DND-41 (cell line): Measurements from ENCODE around the gene KCNK4.

Experiments used
- ATAC-seq: fragments of 200-7000 bp; cut with Tn5 transposase; 3 replicates; pipeline ENCODE4 v1.9.1; 2021; ENCODE audit warnings: low read depth; ENCODE audit not compliant: insufficient read depth
- DNase-seq: peaks from one replicate; pipeline ENCODE4 v3.0.0-alpha.2; 2020
- H2AFZ ChIP-seq: 2 replicates; pipeline ENCODE4 v1.6.0; 2012; ENCODE audit warnings: low read depth, low read length
- H3K27ac ChIP-seq: 2 replicates; pipeline ENCODE4 v1.5.1; 2012; ENCODE audit warnings: low read length, inconsistent platforms
- H3K27me3 ChIP-seq: fragments of 200-600 bp; sonication (generic); 2 replicates; pipeline ENCODE4 v1.6.0; 2012; ENCODE audit warnings: low read length, mild to moderate bottlenecking, inconsistent platforms; ENCODE audit not compliant: insufficient read depth, poor library complexity
- H3K36me3 ChIP-seq: 2 replicates; pipeline ENCODE4 v1.5.1; 2012; ENCODE audit warnings: low read length, inconsistent platforms; ENCODE audit not compliant: insufficient read depth
- H3K4me1 ChIP-seq: 2 replicates; pipeline ENCODE4 v1.5.1; 2012; ENCODE audit warnings: mild to moderate bottlenecking, low read length; ENCODE audit not compliant: insufficient read depth
- H3K4me2 ChIP-seq: 2 replicates; pipeline ENCODE4 v1.6.0; 2012; ENCODE audit warnings: mild to moderate bottlenecking, moderate library complexity, low read length, inconsistent platforms; ENCODE audit not compliant: insufficient read depth
- H3K4me3 ChIP-seq, 2 experiments: fragments of 200-600 bp in 1 of 2; shearing (Covaris generic) in 1 of 2; 2 replicates each; pipeline ENCODE4 v1.5.1; 2012 to 2016; ENCODE audit warnings: inconsistent platforms in 2 of 2, low read length in 2 of 2, mild to moderate bottlenecking in 2 of 2, low read depth in 1 of 2, moderate library complexity in 1 of 2
- H3K79me2 ChIP-seq: 2 replicates; pipeline ENCODE4 v1.6.0; 2012; ENCODE audit warnings: low read length, inconsistent platforms; ENCODE audit not compliant: insufficient read depth
- H3K9ac ChIP-seq: 2 replicates; pipeline ENCODE4 v1.6.0; 2012; ENCODE audit warnings: low read depth, mild to moderate bottlenecking, inconsistent platforms, low read length, moderate library complexity
- H3K9me3 ChIP-seq: 2 replicates; pipeline ENCODE4 v1.5.1; 2012; ENCODE audit warnings: low read length, moderate library complexity, mild to moderate bottlenecking, inconsistent platforms; ENCODE audit not compliant: insufficient read depth, severe bottlenecking
- H4K20me1 ChIP-seq: 2 replicates; pipeline ENCODE4 v1.6.0; 2012; ENCODE audit warnings: low read length; ENCODE audit not compliant: insufficient read depth
- CTCF ChIP-seq: IDR thresholded peaks from 2 replicates; pipeline ENCODE4 v1.5.1; 2012; ENCODE audit warnings: borderline replicate concordance, low read length, moderate library complexity, mild to moderate bottlenecking; ENCODE audit not compliant: poor library complexity, severe bottlenecking; ENCODE audit errors: extremely low read depth
- EZH2 ChIP-seq: IDR thresholded peaks from 3 replicates; pipeline ENCODE4 v1.6.1; 2012; ENCODE audit warnings: borderline replicate concordance, low read depth, mild to moderate bottlenecking, moderate library complexity, low read length, inconsistent platforms; ENCODE audit not compliant: severe bottlenecking

Gene KCNK4

GRCh38 chr11:64295760-64296159 lies 4.7 kb downstream of the KCNK4 start:
- no peak overlapping the region for H3K27ac ChIP-seq
- no peaks in the 10 kb centered on the region for H3K36me3 ChIP-seq
- H3K9ac ChIP-seq, result no peak overlapping the region
- H3K4me3 ChIP-seq, result no peak overlapping the region
- H3K79me2 ChIP-seq, result no peaks in the 10 kb centered on the region
- H3K4me2 ChIP-seq, result no peak overlapping the region
- peaks cover 3% of the 10 kb centered on the region for H3K4me1 ChIP-seq
- TF ChIP-seq CTCF (no peak), EZH2 (no peak)
- H4K20me1 ChIP-seq, result peaks cover 3% of the 10 kb centered on the region; the same call in 1 of the 2 replicates
- DNase-seq (no peak), ATAC-seq (no peak)
- no peaks in the 10 kb centered on the region for H3K9me3 ChIP-seq
- H3K27me3 ChIP-seq, result peaks cover 16% of the 10 kb centered on the region
- H2AFZ ChIP-seq, result no peak overlapping the region

- ATAC-seq (no peak), DNase-seq (no peak)
- TF ChIP-seq CTCF, result no peak
- TF ChIP-seq EZH2, result no peak
- Histone ChIP-seq H3K9ac (no peak overlapping the region), H3K4me1 (peaks cover 8% of the 10 kb centered on the region), H3K4me2 (no peak overlapping the region), H3K27me3 (peaks cover 16% of the 10 kb centered on the region), H3K9me3 (no peaks in the 10 kb centered on the region), H3K79me2 (no peaks in the 10 kb centered on the region), H3K4me3 (no peak overlapping the region), H3K27ac (no peak overlapping the region), H4K20me1 (peaks cover 4% of the 10 kb centered on the region; the same call in 1 of the 2 replicates), H2AFZ (no peak overlapping the region), H3K36me3 (no peaks in the 10 kb centered on the region)
Measured at GRCh38 chr11:64296236-64296635, 5.1 kb downstream of the KCNK4 start.

- Histone ChIP-seq H3K9ac (no peak overlapping the region), H3K27me3 (peaks cover 16% of the 10 kb centered on the region), H3K4me1 (peaks cover 9% of the 10 kb centered on the region), H3K4me2 (no peak overlapping the region), H3K4me3 (no peak overlapping the region), H3K79me2 (no peaks in the 10 kb centered on the region), H3K9me3 (no peaks in the 10 kb centered on the region), H3K36me3 (no peaks in the 10 kb centered on the region), H4K20me1 (peaks cover 4% of the 10 kb centered on the region; the same call in 1 of the 2 replicates), H2AFZ (no peak overlapping the region), H3K27ac (no peak overlapping the region)
- DNase-seq (no peak), ATAC-seq (no peak)
- TF ChIP-seq CTCF (no peak), EZH2 (no peak)
Measured at GRCh38 chr11:64296830-64297698, 6.0 kb downstream of the KCNK4 start.
